Ovary (tissue), 9 donors: ENCODE measurements around the gene WWC1. TPM values are rescaled to one million over a fixed set of nuclear protein-coding genes. Genes with fewer than 3 reads are reported as not detected.

ENCODE experiments used
- DNase-seq, 5 donors: peaks; one replicate each; pipeline ENCODE4 v3.0.0-alpha.2; 2019 to 2020
- H3K27ac ChIP-seq, 2 donors: fragments of 200-600 bp; one replicate each; pipeline versions ENCODE4 v1.5.1 to v1.8.0; 2019 to 2022
- H3K27me3 ChIP-seq: fragments of 200-600 bp; one replicate; pipeline ENCODE4 v1.8.0; 2022
- H3K36me3 ChIP-seq: fragments of 200-600 bp; sonication (generic); one replicate; pipeline ENCODE4 v1.5.1; 2019
- H3K4me1 ChIP-seq: one replicate; pipeline ENCODE4 v1.8.1; 2013; ENCODE audit warnings: mild to moderate bottlenecking, moderate library complexity; ENCODE audit not compliant: insufficient read depth
- H3K4me3 ChIP-seq: fragments of 200-600 bp; sonication (generic); one replicate; pipeline ENCODE4 v1.5.1; 2017
- H3K9me3 ChIP-seq, 2 donors: fragments of 200-600 bp in 1 of 2; sonication (generic) in 1 of 2; one replicate each; pipeline versions ENCODE4 v1.5.1 to v1.8.1; 2013 to 2019; ENCODE audit warnings: mild to moderate bottlenecking in 1 of 2, moderate library complexity in 1 of 2
- CTCF ChIP-seq, 3 donors: fragments of 450-650 bp in 2 of 3; fragments of 200-600 bp in 1 of 3; IDR thresholded peaks; one replicate each; pipeline versions ENCODE4 v1.5.1 to v1.8.0; 2016 to 2022; ENCODE audit warnings: antibody characterized with exemption in 3 of 3, mild to moderate bottlenecking in 1 of 3
- EP300 ChIP-seq: sonication (generic); formaldehyde crosslinking; IDR thresholded peaks from one replicate; pipeline ENCODE4 v1.6.1; 2017; ENCODE audit warnings: antibody characterized with exemption
- POLR2A ChIP-seq: fragments of 450-650 bp; IDR thresholded peaks from one replicate; pipeline ENCODE4 v1.6.1; 2017; ENCODE audit warnings: antibody characterized with exemption, mild to moderate bottlenecking, moderate library complexity
- WGBS, 3 donors: extraction: QIAGEN DNeasy Blood & Tissue Kit in 1 of 3; methylation state at CpG; one replicate each; pipeline versions ENCODE4 v1.1.5 to v1.1.7; 2013 to 2017; 5-methylcytosine and 5-hydroxymethylcytosine counted together
- intact Hi-C, 4 donors: fragments of 100-400 bp; cut with DNase I; formaldehyde crosslinking; loops; one replicate each; pipeline versions ENCODE4 v1.11.0 to v1.15.1; 2022 to 2023
- polyA plus RNA-seq, 2 donors: library from polyadenylated mRNA; stranded (reverse); fragments of 200-250 nt in 1 of 2; fragments of 350-450 nt in 1 of 2; fragmentation: Illumina TruSeq in 1 of 2; extraction: RNeasy Lipid Tissue Mini Kit (QIAGEN cat#74804) in 1 of 2; gene quantifications; one replicate each; pipeline ENCODE4 v1.2.3, GENCODE V29; 2013 to 2014
- total RNA-seq, 7 donors: library from RNA; depleted of rRNA in 2 of 7; stranded (reverse); fragments of >200 nt in 2 of 7; fragmentation: NEBNext Ultra II Directional in 3 of 7; extraction: Animal tissue kit (Norgen Biotek cat#: 25700) in 3 of 7; gene quantifications; one replicate each; pipeline versions ENCODE4 v1.1.0 to v1.2.4, GENCODE V29; 2016 to 2023
- donor health status: DM: no; HTN: no; CAD: no; lungs with moderate emphysema.
- donor health status: DM: no; HTN: no; CAD: no.
- donor health status: Bipolar disorder and iron deficiency.
- donor health status: DM: yes; HTN: yes; CAD: no.
- donor health status: DM: no; HTN: no; CAD: no.
- donor health status: DM: yes; HTN: yes; CAD: no.

Gene WWC1
- total and polyA plus RNA-seq, 9 donors: 0.58 to 60.3 (median 5.3) TPM

- intact Hi-C loops: no loop called here
- Histone ChIP-seq H3K27ac (no peak overlapping the region), H3K9me3 (no peaks in the 10 kb centered on the region), H3K27me3 (no peaks in the 10 kb centered on the region), H3K4me3 (no peak overlapping the region), H3K36me3 (no peaks in the 10 kb centered on the region), H3K4me1 (no peaks in the 10 kb centered on the region)
- no peak for DNase-seq
- TF ChIP-seq CTCF (IDR thresholded peaks at IDR 0.05): no peak
- no peak for TF ChIP-seq EP300
- no peak for TF ChIP-seq POLR2A
- 89 to 92% (median 91%) methylated on average over 6 of the region's 6 CpGs for WGBS, 3 donors
Measured at GRCh38 chr5:168342151-168342825, 50.8 kb downstream of the WWC1 start.

- WGBS, 3 donors: 82 to 93% (median 84%) methylated on average over 3 of the region's 3 CpGs
- H3K27ac ChIP-seq: no peak overlapping the region
- intact Hi-C loops: no loop called here
- no peak for DNase-seq
- H3K4me3 ChIP-seq: no peak overlapping the region
- TF ChIP-seq CTCF (IDR thresholded peaks at IDR 0.05) (no peak), EP300 (no peak)
- no peaks in the 10 kb centered on the region for H3K9me3 ChIP-seq
- H3K4me1 ChIP-seq: no peaks in the 10 kb centered on the region
- no peaks in the 10 kb centered on the region for H3K36me3 ChIP-seq
- H3K27me3 ChIP-seq: no peaks in the 10 kb centered on the region
Measured at GRCh38 chr5:168342985-168343384, 51.5 kb downstream of the WWC1 start.

- no peaks in the 10 kb centered on the region for H3K36me3 ChIP-seq
- intact Hi-C loops: no loop called here
- DNase-seq: no peak
- H3K27ac ChIP-seq: no peak overlapping the region
- H3K4me1 ChIP-seq: no peaks in the 10 kb centered on the region
- no peak overlapping the region for H3K4me3 ChIP-seq
- no peaks in the 10 kb centered on the region for H3K27me3 ChIP-seq
- H3K9me3 ChIP-seq: no peaks in the 10 kb centered on the region
- no peak for TF ChIP-seq EP300
- TF ChIP-seq CTCF (IDR thresholded peaks at IDR 0.05): no peak
- no peak for TF ChIP-seq POLR2A
- WGBS, 3 donors: 85 to 88% (median 88%) methylated on average over 3 of the region's 3 CpGs
Measured at GRCh38 chr5:168346417-168346816, 55.0 kb downstream of the WWC1 start.

DNA sequence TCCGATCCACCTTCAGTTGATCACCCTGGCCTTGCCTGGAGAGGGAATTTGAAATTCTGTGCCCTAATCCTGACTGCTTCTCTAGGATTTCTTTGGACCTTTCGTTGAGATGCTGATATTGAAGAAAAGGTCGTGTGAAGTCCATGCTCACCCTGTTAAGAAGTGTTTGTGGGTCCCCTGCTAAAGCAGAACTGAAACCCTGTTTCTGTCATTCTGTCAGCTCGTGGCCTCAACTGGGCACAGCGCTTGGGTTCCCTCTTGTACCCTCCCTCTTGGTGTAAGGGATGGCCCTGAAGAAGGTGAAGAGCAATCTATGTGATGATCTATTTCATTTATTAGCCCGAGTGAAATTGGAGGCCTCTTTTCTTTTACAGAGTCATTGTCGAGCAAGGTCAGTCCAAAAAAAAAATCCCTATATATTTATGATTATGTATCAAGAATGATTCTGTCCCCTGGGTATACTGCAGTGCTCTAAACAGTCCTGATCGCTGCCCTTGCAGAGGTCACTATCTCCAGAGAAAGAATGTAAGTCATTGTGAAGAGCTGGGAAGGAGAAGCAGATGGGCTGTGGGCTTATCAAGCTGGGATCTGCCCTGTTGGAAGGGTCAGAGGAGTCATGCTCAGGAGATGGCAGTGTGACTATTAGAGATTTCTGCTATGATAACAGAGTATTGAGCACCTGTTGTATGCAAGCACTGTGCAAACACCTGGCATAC, 56.1 kb downstream of the WWC1 start:
- no peak overlapping the region for H3K27ac ChIP-seq
- DNase-seq: no peak
- 83 to 88% (median 83%) methylated on average over 8 of the region's 8 CpGs for WGBS, 3 donors

More for the DNA sequence above, 56.1 kb downstream of the WWC1 start:
- Histone ChIP-seq H3K4me3 (no peak overlapping the region), H3K27me3 (no peaks in the 10 kb centered on the region), H3K9me3 (no peaks in the 10 kb centered on the region), H3K4me1 (no peaks in the 10 kb centered on the region), H3K36me3 (no peaks in the 10 kb centered on the region)
- no peak for TF ChIP-seq POLR2A
- TF ChIP-seq EP300: no peak
- no peak for TF ChIP-seq CTCF (IDR thresholded peaks at IDR 0.05)
- intact Hi-C loops: no loop called here
